ENCODE measurements around the gene MYRF.

GRCh38 chr11:61754534-61755482 lies 2.4 kb downstream of the MYRF start:
- TF ChIP-seq CHD2 (IDR thresholded peaks at IDR 0.05; ENCODE audit: low read depth, low read length) (no peak), TBL1XR1 (IDR thresholded peaks at IDR 0.05; ENCODE audit: low read length in 2 of 2) (peak in 1 of 2 experiments; percentile 44; a peak in 1 of 4 replicates), TAF15 (IDR thresholded peaks at IDR 0.05; ENCODE audit: low read depth, low read length) (no peak), TFE3 (CRISPR knock-in tag; IDR thresholded peaks at IDR 0.05) (no peak), TAF1 (IDR thresholded peaks at IDR 0.05; ENCODE audit: control insufficient read depth, extremely low read depth, insufficient read depth, low read length, severe bottlenecking) (no peak), BRF2 (IDR thresholded peaks at IDR 0.05; ENCODE audit: borderline replicate concordance, insufficient read depth, insufficient read length) (no peak)

Measured in K562 (cell line).